Panc1 (cell line): ENCODE data around the gene DEK.

Source experiments
- POLR2AphosphoS5 ChIP-seq: IDR thresholded peaks from 2 replicates; pipeline ENCODE4 v1.6.1; 2012; ENCODE audit warnings: mild to moderate bottlenecking, low read depth, low read length, moderate library complexity
- SIN3A ChIP-seq: IDR thresholded peaks from 2 replicates; pipeline ENCODE4 v1.6.1; 2012; ENCODE audit warnings: low read depth, mild to moderate bottlenecking, low read length, moderate library complexity, borderline replicate concordance; ENCODE audit not compliant: insufficient read depth
- TCF7L2 ChIP-seq: IDR thresholded peaks from 2 replicates; pipeline ENCODE4 v1.6.1; 2011; ENCODE audit warnings: mild to moderate bottlenecking, low read depth, low read length, inconsistent platforms
- TF ChIP-seq, protein P1 (sequence below): fragments of 450-650 bp; IDR thresholded peaks from 2 replicates; pipeline ENCODE4 v1.5.1; 2017; ENCODE audit warnings: mild to moderate bottlenecking

DNA sequence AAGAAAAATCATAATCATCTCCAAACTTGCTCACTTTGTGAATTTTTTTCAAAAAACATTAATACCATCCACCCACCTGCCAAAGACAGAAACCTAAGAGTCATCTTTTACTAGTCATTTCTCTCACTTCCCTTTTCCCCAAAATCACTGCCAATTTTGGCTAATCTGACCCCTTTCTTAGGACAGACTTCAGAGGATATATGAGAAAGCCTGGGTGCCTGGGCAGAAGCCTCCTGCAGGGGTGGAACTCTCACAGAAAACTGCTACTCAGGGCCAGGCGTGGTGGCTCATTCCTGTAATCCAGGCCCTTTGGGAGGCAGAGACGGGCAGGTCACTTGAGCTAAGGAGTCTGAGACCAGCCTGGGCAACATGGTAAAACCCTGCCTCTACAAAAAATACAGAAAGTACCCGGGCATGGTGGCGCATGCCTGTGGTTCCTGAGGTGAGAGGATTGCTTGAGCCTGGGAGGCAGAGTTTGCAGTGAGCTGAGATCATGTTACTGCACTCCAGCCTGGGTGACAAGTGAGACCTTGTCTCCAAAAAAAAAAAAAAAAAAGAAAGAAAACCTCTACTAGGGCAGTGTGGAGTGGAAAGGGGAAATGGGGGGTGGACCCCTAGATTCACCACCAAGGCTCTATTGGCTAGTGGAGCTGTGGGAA lies 3.8 kb downstream of the DEK start:
- TF ChIP-seq POLR2AphosphoS5 (no peak), TCF7L2 (no peak), SIN3A (no peak)
- TF ChIP-seq, protein P1, sequence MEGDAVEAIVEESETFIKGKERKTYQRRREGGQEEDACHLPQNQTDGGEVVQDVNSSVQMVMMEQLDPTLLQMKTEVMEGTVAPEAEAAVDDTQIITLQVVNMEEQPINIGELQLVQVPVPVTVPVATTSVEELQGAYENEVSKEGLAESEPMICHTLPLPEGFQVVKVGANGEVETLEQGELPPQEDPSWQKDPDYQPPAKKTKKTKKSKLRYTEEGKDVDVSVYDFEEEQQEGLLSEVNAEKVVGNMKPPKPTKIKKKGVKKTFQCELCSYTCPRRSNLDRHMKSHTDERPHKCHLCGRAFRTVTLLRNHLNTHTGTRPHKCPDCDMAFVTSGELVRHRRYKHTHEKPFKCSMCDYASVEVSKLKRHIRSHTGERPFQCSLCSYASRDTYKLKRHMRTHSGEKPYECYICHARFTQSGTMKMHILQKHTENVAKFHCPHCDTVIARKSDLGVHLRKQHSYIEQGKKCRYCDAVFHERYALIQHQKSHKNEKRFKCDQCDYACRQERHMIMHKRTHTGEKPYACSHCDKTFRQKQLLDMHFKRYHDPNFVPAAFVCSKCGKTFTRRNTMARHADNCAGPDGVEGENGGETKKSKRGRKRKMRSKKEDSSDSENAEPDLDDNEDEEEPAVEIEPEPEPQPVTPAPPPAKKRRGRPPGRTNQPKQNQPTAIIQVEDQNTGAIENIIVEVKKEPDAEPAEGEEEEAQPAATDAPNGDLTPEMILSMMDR, result no peak
